OCI-LY3 (cell line): ENCODE measurements around the gene TARS1.

Experiments
- H2AFZ ChIP-seq: fragments of 200-600, 300-600 bp; shearing (Covaris generic); 2 replicates; pipeline ENCODE4 v1.6.0; 2014; ENCODE audit warnings: antibody characterized with exemption, low read depth, low read length
- H3K27ac ChIP-seq: fragments of 200-600, 300-600 bp; sonication (generic); 2 replicates; pipeline ENCODE4 v1.5.1; 2014; ENCODE audit warnings: mild to moderate bottlenecking, low read length, moderate library complexity, mixed read lengths
- H3K27me3 ChIP-seq: fragments of 200-600, 300-600 bp; sonication (generic); 2 replicates; pipeline ENCODE4 v1.6.1; 2014; ENCODE audit warnings: low read depth, low read length, mixed read lengths
- H3K36me3 ChIP-seq: fragments of 200-600, 300-600 bp; sonication (generic); replicated peaks from 2 replicates; pipeline ENCODE3; 2014; ENCODE audit warnings: low read depth, low read length, mixed read lengths
- H3K4me1 ChIP-seq: fragments of 300-600, 200-600 bp; sonication (generic); 2 replicates; pipeline ENCODE4 v1.6.1; 2014; ENCODE audit warnings: low read length, mixed read lengths
- H3K4me2 ChIP-seq: fragments of 200-600, 300-600 bp; sonication (generic); 2 replicates; pipeline ENCODE4 v1.6.1; 2014; ENCODE audit warnings: low read length, mixed read lengths
- H3K4me3 ChIP-seq: fragments of 300-600, 200-600 bp; sonication (generic); 2 replicates; pipeline ENCODE4 v1.5.1; 2014; ENCODE audit warnings: antibody characterized with exemption, mild to moderate bottlenecking, low read length, moderate library complexity
- H3K79me2 ChIP-seq: fragments of 300-600, 200-600 bp; shearing (Covaris generic); 2 replicates; pipeline ENCODE4 v1.6.1; 2014; ENCODE audit warnings: mild to moderate bottlenecking, low read length, mixed read lengths
- H3K9ac ChIP-seq: fragments of 300-600, 200-600 bp; shearing (Covaris generic); 2 replicates; pipeline ENCODE4 v1.6.0; 2014; ENCODE audit warnings: mild to moderate bottlenecking, low read length, moderate library complexity
- H3K9me3 ChIP-seq: fragments of 200-600, 300-600 bp; shearing (Covaris generic); 2 replicates; pipeline ENCODE4 v1.6.1; 2014; ENCODE audit warnings: low read length, mixed read lengths; ENCODE audit not compliant: insufficient read depth
- H4K20me1 ChIP-seq: fragments of 200-600, 300-600 bp; sonication (generic); 2 replicates; pipeline ENCODE4 v1.6.1; 2016; ENCODE audit warnings: low read length, mixed read lengths; ENCODE audit not compliant: insufficient read depth
- EZH2phosphoT487 ChIP-seq: fragments of 200-600 bp; shearing (Covaris generic); IDR thresholded peaks from 2 replicates; pipeline ENCODE4 v1.6.1; 2018; ENCODE audit warnings: antibody characterized with exemption, mixed run types, low read depth
- TF ChIP-seq, protein P1 (sequence below): fragments of 200-600, 300-600 bp; sonication (generic); IDR thresholded peaks from 2 replicates; pipeline ENCODE4 v1.5.1; 2014; ENCODE audit warnings: antibody characterized with exemption, low read length, low read depth

The TARS1 gene

GRCh38 chr5:33411498-33411897 is 29.3 kb upstream of the TARS1 start:
- TF ChIP-seq, protein P1, sequence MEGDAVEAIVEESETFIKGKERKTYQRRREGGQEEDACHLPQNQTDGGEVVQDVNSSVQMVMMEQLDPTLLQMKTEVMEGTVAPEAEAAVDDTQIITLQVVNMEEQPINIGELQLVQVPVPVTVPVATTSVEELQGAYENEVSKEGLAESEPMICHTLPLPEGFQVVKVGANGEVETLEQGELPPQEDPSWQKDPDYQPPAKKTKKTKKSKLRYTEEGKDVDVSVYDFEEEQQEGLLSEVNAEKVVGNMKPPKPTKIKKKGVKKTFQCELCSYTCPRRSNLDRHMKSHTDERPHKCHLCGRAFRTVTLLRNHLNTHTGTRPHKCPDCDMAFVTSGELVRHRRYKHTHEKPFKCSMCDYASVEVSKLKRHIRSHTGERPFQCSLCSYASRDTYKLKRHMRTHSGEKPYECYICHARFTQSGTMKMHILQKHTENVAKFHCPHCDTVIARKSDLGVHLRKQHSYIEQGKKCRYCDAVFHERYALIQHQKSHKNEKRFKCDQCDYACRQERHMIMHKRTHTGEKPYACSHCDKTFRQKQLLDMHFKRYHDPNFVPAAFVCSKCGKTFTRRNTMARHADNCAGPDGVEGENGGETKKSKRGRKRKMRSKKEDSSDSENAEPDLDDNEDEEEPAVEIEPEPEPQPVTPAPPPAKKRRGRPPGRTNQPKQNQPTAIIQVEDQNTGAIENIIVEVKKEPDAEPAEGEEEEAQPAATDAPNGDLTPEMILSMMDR: no peak
- no peak for TF ChIP-seq EZH2phosphoT487
- no peak overlapping the region for H3K9ac ChIP-seq
- no peaks in the 10 kb centered on the region for H3K79me2 ChIP-seq
- H3K9me3 ChIP-seq: no peaks in the 10 kb centered on the region
- H3K4me1 ChIP-seq: no peaks in the 10 kb centered on the region
- no peaks in the 10 kb centered on the region for H4K20me1 ChIP-seq
- no peaks in the 10 kb centered on the region for H3K36me3 ChIP-seq
- no peak overlapping the region for H3K27ac ChIP-seq
- no peak overlapping the region for H3K4me2 ChIP-seq
- H3K27me3 ChIP-seq: no peaks in the 10 kb centered on the region
- no peak overlapping the region for H2AFZ ChIP-seq
- H3K4me3 ChIP-seq: no peak overlapping the region

- no peaks in the 10 kb centered on the region for H3K9me3 ChIP-seq
- H3K4me3 ChIP-seq: no peak overlapping the region
- H3K9ac ChIP-seq: no peak overlapping the region
- H2AFZ ChIP-seq: no peak overlapping the region
- no peak overlapping the region for H3K4me2 ChIP-seq
- H3K27ac ChIP-seq: no peak overlapping the region
- no peak for TF ChIP-seq EZH2phosphoT487
- TF ChIP-seq, protein P1: no peak
- no peaks in the 10 kb centered on the region for H4K20me1 ChIP-seq
- no peaks in the 10 kb centered on the region for H3K79me2 ChIP-seq
- no peaks in the 10 kb centered on the region for H3K36me3 ChIP-seq
- no peaks in the 10 kb centered on the region for H3K27me3 ChIP-seq
- H3K4me1 ChIP-seq: no peaks in the 10 kb centered on the region
Observed at GRCh38 chr5:33415811-33416354, 24.9 kb upstream of the TARS1 start.

GRCh38 chr5:33417632-33418031 is 23.1 kb upstream of the TARS1 start:
- Histone ChIP-seq H3K4me2 (no peak overlapping the region), H3K4me3 (no peak overlapping the region), H3K9me3 (no peaks in the 10 kb centered on the region), H3K27me3 (no peaks in the 10 kb centered on the region), H2AFZ (no peak overlapping the region), H3K4me1 (no peaks in the 10 kb centered on the region), H3K36me3 (no peaks in the 10 kb centered on the region), H3K27ac (no peak overlapping the region), H3K79me2 (no peaks in the 10 kb centered on the region), H4K20me1 (no peaks in the 10 kb centered on the region), H3K9ac (no peak overlapping the region)
- TF ChIP-seq EZH2phosphoT487: no peak
- TF ChIP-seq, protein P1: no peak

DNA sequence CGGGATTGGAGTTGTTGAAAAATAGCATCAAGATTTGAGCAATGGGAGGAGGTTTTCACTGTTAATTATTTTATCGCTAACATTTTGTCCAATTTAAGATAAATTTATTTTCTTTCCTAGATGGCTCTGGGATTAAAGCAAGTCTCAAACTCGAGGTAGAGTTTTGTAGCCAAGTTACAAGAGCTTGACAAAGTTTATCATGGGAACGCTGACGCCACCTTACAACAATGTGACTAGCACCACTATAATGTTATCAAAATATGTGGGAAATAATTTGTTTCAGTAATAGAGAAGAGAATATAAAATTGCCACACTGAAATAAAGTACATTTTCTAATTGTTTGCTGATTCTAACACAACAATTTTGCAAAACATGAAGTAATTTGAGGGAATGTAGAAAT is 19.8 kb upstream of the TARS1 start:
- TF ChIP-seq, protein P1: no peak
- TF ChIP-seq EZH2phosphoT487: no peak
- Histone ChIP-seq H3K27me3 (no peaks in the 10 kb centered on the region), H3K4me1 (no peaks in the 10 kb centered on the region), H3K9me3 (no peaks in the 10 kb centered on the region), H3K9ac (no peak overlapping the region), H3K27ac (no peak overlapping the region), H3K4me2 (no peak overlapping the region), H2AFZ (no peak overlapping the region), H3K4me3 (no peak overlapping the region), H3K79me2 (no peaks in the 10 kb centered on the region), H4K20me1 (no peaks in the 10 kb centered on the region), H3K36me3 (no peaks in the 10 kb centered on the region)
